ENCODE data around the gene MMP21. TPM values are rescaled to one million over a fixed set of nuclear protein-coding genes. Genes with fewer than 3 reads are reported as not detected.
A peak's percentile ranks its signal among the peaks of the same experiment; 100 is the strongest.

Gene MMP21
- total RNA-seq, 1 experiment from 2014 or later: not detected

DNA sequence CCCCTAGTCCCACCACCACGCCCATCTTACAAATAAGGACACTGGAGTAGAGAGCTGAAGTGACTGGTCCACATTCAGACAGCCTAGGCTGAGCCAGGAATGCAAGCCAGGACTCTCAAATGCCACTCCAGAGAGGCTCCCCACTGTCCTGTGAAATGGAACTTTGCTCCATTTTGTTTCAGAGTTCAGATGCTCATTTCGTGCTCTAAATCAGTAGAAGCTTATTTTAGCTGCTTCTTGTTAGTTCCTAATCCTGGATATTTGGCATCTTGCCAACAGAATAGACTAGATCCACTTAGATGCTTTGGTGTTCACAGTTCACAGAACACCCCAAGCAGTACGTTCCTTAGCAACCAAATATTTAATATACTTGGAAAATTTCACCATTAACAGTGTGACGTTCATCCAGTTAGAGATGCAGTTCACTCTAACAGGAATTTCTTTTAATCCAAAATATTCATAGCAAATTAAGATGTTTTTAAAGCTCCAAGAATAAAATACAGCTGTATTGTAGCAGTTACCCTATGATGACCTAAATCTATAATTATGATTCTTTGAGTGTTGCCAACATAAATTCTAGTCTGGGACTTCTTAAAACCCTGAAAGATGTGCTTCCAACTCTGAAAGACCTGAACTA is 7.3 kb downstream of the MMP21 start:
- TF ChIP-seq CTCF (conservative IDR thresholded peaks at IDR 0.05): no peak
- Mint-ChIP-seq H3K4me1 (peaks cover 0 to under 1% of the 10 kb centered on the region in 2 experiments; a peak in 1 of 4 replicates), H3K27me3 (ENCODE audit: low read depth) (no peaks in the 10 kb centered on the region), H3K4me3 (no peak overlapping the region), H3K27ac (peak overlapping the region in 2 of 3 experiments; percentile 26 to 40; a peak in 2 of 7 replicates), H3K36me3 (ENCODE audit: insufficient read depth in 1 of 3, low read depth in 3 of 3) (peaks cover 15 to 34% (median 20%) of the 10 kb centered on the region in 3 experiments; a peak in 6 of 7 replicates), H3K9me3 (no peaks in the 10 kb centered on the region; a peak in 1 of 5 replicates)
- no peak overlapping the region for H2AFZ ChIP-seq (ENCODE audit: low read length)
- no peaks in the 10 kb centered on the region for H3K79me2 ChIP-seq (ENCODE audit: insufficient read depth, low read length)
- no peaks in the 10 kb centered on the region for H4K20me1 ChIP-seq (ENCODE audit: control insufficient read depth, insufficient read depth, insufficient read length)
- no peak overlapping the region for H2BK20ac ChIP-seq (ENCODE audit: low read depth, low read length, poor library complexity, severe bottlenecking)
- H3K18ac ChIP-seq (ENCODE audit: insufficient read length, low read depth, low read length): no peak overlapping the region
- H2AK5ac ChIP-seq (ENCODE audit: insufficient read length, low read length): no peak overlapping the region
- no peak overlapping the region for H4K8ac ChIP-seq (replicated peaks; ENCODE audit: insufficient read length, low read depth, low read length)
- H2BK120ac ChIP-seq (ENCODE audit: low read depth, low read length, poor library complexity, severe bottlenecking): no peak overlapping the region
- no peak overlapping the region for H3K27ac ChIP-seq (ENCODE audit: insufficient read length, low read depth, low read length)
- no peak for DNase-seq
- H4K5ac ChIP-seq (ENCODE audit: insufficient read length, low read depth, low read length): no peak overlapping the region
- H3T11ph ChIP-seq (ENCODE audit: low read length): no peak overlapping the region
- no peaks in the 10 kb centered on the region for H3K79me1 ChIP-seq (ENCODE audit: insufficient read depth, low read depth, low read length, poor library complexity, severe bottlenecking)
- no peaks in the 10 kb centered on the region for H3K9me3 ChIP-seq (ENCODE audit: control insufficient read depth, low read depth, low read length)
- no peak overlapping the region for H2BK15ac ChIP-seq (ENCODE audit: low read depth, low read length)
- no peak overlapping the region for H3K4me2 ChIP-seq (ENCODE audit: insufficient read depth, insufficient read length, low read length)
- no peak overlapping the region for H3K23ac ChIP-seq (ENCODE audit: insufficient read length, low read depth, low read length)
- no peak overlapping the region for H2BK5ac ChIP-seq (ENCODE audit: insufficient read length, low read length)
- H3K27me3 ChIP-seq (ENCODE audit: insufficient read depth, low read length): no peaks in the 10 kb centered on the region
- H3K9ac ChIP-seq (ENCODE audit: extremely low read depth, insufficient read length, low read length): no peak overlapping the region
- no peak overlapping the region for H3K14ac ChIP-seq (ENCODE audit: insufficient read depth, low read length)
- no peaks in the 10 kb centered on the region for H3K4me1 ChIP-seq (ENCODE audit: insufficient read depth, low read length)
- H3K4ac ChIP-seq (ENCODE audit: low read depth, low read length): no peak overlapping the region
- no CpG with 5 or more reads among the region's 4 CpGs for WGBS (ENCODE audit: extremely low coverage, insufficient read length, low lambda C conversion rate)
- no peak overlapping the region for H4K91ac ChIP-seq (ENCODE audit: insufficient read length, low read depth, low read length)
- H3K56ac ChIP-seq (ENCODE audit: insufficient read length, low read depth, low read length): no peak overlapping the region
- H3K23me2 ChIP-seq (ENCODE audit: insufficient read length, low read depth, low read length, poor library complexity, severe bottlenecking): no peaks in the 10 kb centered on the region
- no peak overlapping the region for H2BK12ac ChIP-seq (ENCODE audit: insufficient read length, low read depth, low read length)

Measured in H9 (cell line).